HCT116 (cell line): ENCODE data around the gene POLR2J. TPM values are rescaled to one million over a fixed set of nuclear protein-coding genes. Genes with fewer than 3 reads are reported as not detected.
A peak's percentile ranks its signal among the peaks of the same experiment; 100 is the strongest.
"Not testable (repeated sequence)": the region's sequence is repeated elsewhere in the genome, so short reads cannot be mapped to it uniquely, and the experiment has no call there.

Experiments
- ATAC-seq: fragments of 200-7000 bp; cut with Tn5 transposase; 2 replicates; pipeline ENCODE4 v1.9.1; 2020; ENCODE audit warnings: mild to moderate bottlenecking, moderate library complexity
- BruUV-seq: library from RNA; stranded (reverse); fragments of 400-500 nt; replicated peaks from 2 replicates; lab custom pipeline; 2021; lab: Mats Ljungman, UMichigan
- CTCF ChIA-PET: fragments of 300-600 bp; sonication (Branson Sonifier 250); formaldehyde crosslinking; loops from one replicate; lab custom pipeline; 2021; ENCODE audit warnings: antibody characterized with exemption; lab: Charles Lee
- POLR2A ChIA-PET: fragments of 300-600, 350-600 bp; sonication (Branson Sonifier 250); formaldehyde crosslinking; loops from one replicate; lab custom pipeline; 2021; ENCODE audit warnings: antibody characterized with exemption; lab: Charles Lee
- RAD21 ChIA-PET, 2 experiments: fragments of 300-600 bp; sonication (Branson Sonifier 250); formaldehyde crosslinking; loops; one replicate each; lab custom pipeline; 2023; ENCODE audit warnings: low total read pairs in 2 of 2; ENCODE audit not compliant: uncharacterized antibody in 2 of 2, unreplicated experiment in 2 of 2, low non-redundant PET in 1 of 2; lab: Charles Lee
- DNase-seq: peaks from one replicate; pipeline ENCODE4 v3.0.0-alpha.2; 2010; ENCODE audit warnings: low read depth, low spot score
- H2AFZ ChIP-seq: fragments of 200-600 bp; shearing (Covaris generic), sonication (generic); 2 replicates; pipeline ENCODE4 v1.6.1; 2017; ENCODE audit warnings: low read depth, mixed run types, mixed read lengths, antibody characterized with exemption, low read length; ENCODE audit not compliant: poor library complexity, severe bottlenecking
- H3K27ac ChIP-seq: 2 replicates; pipeline ENCODE4 v1.5.1; 2012; ENCODE audit warnings: low read depth, low read length
- H3K27me3 ChIP-seq: fragments of 200-600 bp; sonication (generic); 2 replicates; pipeline ENCODE4 v1.6.1; 2016; ENCODE audit warnings: mixed run types, low read length, mixed read lengths; ENCODE audit not compliant: insufficient read depth
- H3K36me3 ChIP-seq, 2 experiments: fragments of 200-500 bp in 1 of 2; fragments of 200-600 bp in 1 of 2; sonication (Bioruptor generic) in 1 of 2; sonication (generic) in 1 of 2; 2 replicates each; pipeline versions ENCODE4 v1.5.1 to v1.6.1; 2014 to 2016; ENCODE audit warnings: low read length in 2 of 2, inconsistent platforms in 1 of 2, mixed read lengths in 1 of 2, mixed run types in 1 of 2; ENCODE audit not compliant: insufficient read depth in 2 of 2, control insufficient read depth in 1 of 2
- H3K4me1 ChIP-seq, 2 experiments: fragments of 200-600 bp in 1 of 2; sonication (generic) in 1 of 2; 2 replicates each; pipeline versions ENCODE4 v1.5.1 to v1.6.1; 2012 to 2017; ENCODE audit warnings: low read length in 2 of 2, inconsistent platforms in 1 of 2, mild to moderate bottlenecking in 1 of 2, mixed read lengths in 1 of 2, mixed run types in 1 of 2, moderate library complexity in 1 of 2; ENCODE audit not compliant: insufficient read depth in 2 of 2, control insufficient read depth in 1 of 2
- H3K4me2 ChIP-seq: fragments of 200-600 bp; sonication (generic); 2 replicates; pipeline ENCODE4 v1.6.1; 2017; ENCODE audit warnings: mixed run types, low read length, mixed read lengths
- H3K4me3 ChIP-seq, 2 experiments: fragments of 200-600 bp in 1 of 2; sonication (generic) in 1 of 2; replicated peaks in 1 of 2; 2 replicates each; pipeline ENCODE4 v1.5.1; 2011 to 2016; ENCODE audit warnings: low read length in 2 of 2, control low read depth in 1 of 2, low read depth in 1 of 2, mild to moderate bottlenecking in 1 of 2, mixed read lengths in 1 of 2, mixed run types in 1 of 2
- H3K79me2 ChIP-seq: fragments of 200-600 bp; sonication (generic); 2 replicates; pipeline ENCODE4 v1.6.1; 2017; ENCODE audit warnings: mild to moderate bottlenecking, mixed run types, low read length, moderate library complexity, mixed read lengths; ENCODE audit not compliant: insufficient read depth
- H3K9ac ChIP-seq: fragments of 200-600 bp; sonication (generic); 2 replicates; pipeline ENCODE4 v1.6.1; 2016; ENCODE audit warnings: low read length, mixed read lengths
- H3K9me2 ChIP-seq: fragments of 200-600 bp; sonication (generic), shearing (Covaris generic); 2 replicates; pipeline ENCODE4 v1.6.1; 2017; ENCODE audit warnings: mixed run types, mild to moderate bottlenecking, moderate library complexity; ENCODE audit not compliant: insufficient read depth
- H3K9me3 ChIP-seq, 2 experiments: fragments of 200-500 bp in 1 of 2; fragments of 200-600 bp in 1 of 2; sonication (Bioruptor generic) in 1 of 2; sonication (generic) in 1 of 2; 2 replicates each; pipeline ENCODE4 v1.6.1; 2014 to 2017; ENCODE audit warnings: low read length in 2 of 2, mixed read lengths in 2 of 2, inconsistent platforms in 1 of 2, low read depth in 1 of 2, mild to moderate bottlenecking in 1 of 2, mixed run types in 1 of 2, moderate library complexity in 1 of 2; ENCODE audit not compliant: control insufficient read depth in 1 of 2, insufficient read depth in 1 of 2
- H4K20me1 ChIP-seq: fragments of 200-600 bp; sonication (generic), shearing (Covaris generic); 2 replicates; pipeline ENCODE4 v1.6.1; 2017; ENCODE audit warnings: mixed run types, mild to moderate bottlenecking, moderate library complexity; ENCODE audit not compliant: insufficient read depth
- intact Hi-C: fragments of 100-400 bp; cut with micrococcal nuclease; formaldehyde crosslinking; loops from 2 replicates; pipeline ENCODE4 v1.10.0; 2022
- total RNA-seq: library from RNA; stranded (reverse); gene quantifications from one replicate; pipeline ENCODE4 v1.2.1, GENCODE V29; 2021; ENCODE audit not compliant: unreplicated experiment

The POLR2J gene
- total RNA-seq, 1 experiment from 2014 or later = 54.9 TPM

- H3K9ac ChIP-seq, H3K4me3 ChIP-seq, CTCF ChIA-PET, H3K27me3 ChIP-seq, H3K4me1 ChIP-seq, H3K4me2 ChIP-seq, ATAC-seq, RAD21 ChIA-PET, BruUV-seq, H2AFZ ChIP-seq, H3K79me2 ChIP-seq, H3K9me3 ChIP-seq, H3K27ac ChIP-seq, H4K20me1 ChIP-seq, POLR2A ChIA-PET, H3K36me3 ChIP-seq, DNase-seq, H3K9me2 ChIP-seq, intact Hi-C loops: not testable (repeated sequence)
These were observed 31.9 kb upstream of the POLR2J start for GRCh38 chr7:102510575-102510974.

GRCh38 chr7:102507410-102508088 is 28.8 kb upstream of the POLR2J start:
- H3K9me3 ChIP-seq, H3K9me2 ChIP-seq, DNase-seq, H3K4me3 ChIP-seq, H3K27me3 ChIP-seq, H3K4me1 ChIP-seq, CTCF ChIA-PET, H2AFZ ChIP-seq, ATAC-seq, H3K4me2 ChIP-seq, POLR2A ChIA-PET, H3K27ac ChIP-seq, H4K20me1 ChIP-seq, H3K36me3 ChIP-seq, BruUV-seq, RAD21 ChIA-PET, intact Hi-C loops, H3K9ac ChIP-seq, H3K79me2 ChIP-seq: not testable (repeated sequence)

- TSS peak; percentile 88 for BruUV-seq
- H3K9me2 ChIP-seq, H4K20me1 ChIP-seq, intact Hi-C loops, RAD21 ChIA-PET, CTCF ChIA-PET, POLR2A ChIA-PET, H3K79me2 ChIP-seq, H3K4me3 ChIP-seq, H3K27me3 ChIP-seq, H3K9me3 ChIP-seq, H3K9ac ChIP-seq, H3K36me3 ChIP-seq, H2AFZ ChIP-seq, DNase-seq, H3K4me1 ChIP-seq: not testable (repeated sequence)
- peak overlapping the region; percentile 41 for H3K4me2 ChIP-seq
- ATAC-seq = peak; percentile 91
- H3K27ac ChIP-seq = peak overlapping the region; percentile 50
These were observed 26.8 kb upstream of the POLR2J start for GRCh38 chr7:102505298-102506185.

- H3K27ac ChIP-seq, H3K9ac ChIP-seq, CTCF ChIA-PET, DNase-seq, H3K4me3 ChIP-seq, H3K4me2 ChIP-seq, intact Hi-C loops, ATAC-seq, H3K79me2 ChIP-seq, H3K9me2 ChIP-seq, H3K36me3 ChIP-seq, RAD21 ChIA-PET, H3K9me3 ChIP-seq, BruUV-seq, H2AFZ ChIP-seq, H4K20me1 ChIP-seq, POLR2A ChIA-PET, H3K4me1 ChIP-seq, H3K27me3 ChIP-seq: not testable (repeated sequence)
These were observed 24.4 kb upstream of the POLR2J start for GRCh38 chr7:102503141-102503540.
